H1 (cell line): ENCODE data around the gene CACNA1B. TPM values are rescaled to one million over a fixed set of nuclear protein-coding genes. Genes with fewer than 3 reads are reported as not detected.

Experiments used
- CTCF ChIA-PET: fragments of 300-600 bp; sonication (Branson Sonifier 250); formaldehyde crosslinking; loops from one replicate; lab custom pipeline; 2021; ENCODE audit not compliant: partially characterized antibody; lab: Charles Lee
- POLR2A ChIA-PET: fragments of 300-600 bp; sonication (Branson Sonifier 250); formaldehyde crosslinking; loops from one replicate; lab custom pipeline; 2021; ENCODE audit warnings: inconsistent platforms; ENCODE audit not compliant: partially characterized antibody; lab: Charles Lee
- DNase-seq, 2 experiments: peaks; one replicate each; pipeline versions ENCODE4 v3.0.0 to v3.0.0-alpha.2; 2010 to 2022; ENCODE audit warnings: low spot score in 2 of 2, low read depth in 1 of 2, mixed read lengths in 1 of 2
- FAIRE-seq: peaks from 2 replicates; lab custom pipeline; 2011; peaks lifted over from hg19 to GRCh38; lab: Jason Lieb, UNC
- H2AFZ ChIP-seq: 2 replicates; pipeline ENCODE4 v1.8.1; 2012; ENCODE audit warnings: low read length, inconsistent platforms
- H2AK5ac ChIP-seq: 2 replicates; pipeline ENCODE4 v1.6.1; 2013; ENCODE audit warnings: low read depth, low read length
- H2BK120ac ChIP-seq: replicated peaks from 2 replicates; pipeline ENCODE3; 2013; ENCODE audit warnings: low read depth, low read length, inconsistent platforms
- H2BK12ac ChIP-seq: 2 replicates; pipeline ENCODE4 v1.6.1; 2013; ENCODE audit warnings: low read depth, low read length
- H2BK15ac ChIP-seq: 2 replicates; pipeline ENCODE4 v1.6.1; 2013; ENCODE audit warnings: low read length
- H2BK20ac ChIP-seq: 2 replicates; pipeline ENCODE4 v1.6.1; 2013; ENCODE audit warnings: low read length
- H2BK5ac ChIP-seq: 2 replicates; pipeline ENCODE4 v1.6.1; 2013; ENCODE audit warnings: low read depth, low read length
- H3K14ac ChIP-seq: 2 replicates; pipeline ENCODE4 v1.6.1; 2013; ENCODE audit warnings: inconsistent platforms; ENCODE audit not compliant: insufficient read length
- H3K18ac ChIP-seq: 2 replicates; pipeline ENCODE4 v1.6.1; 2013; ENCODE audit warnings: low read length; ENCODE audit errors: extremely low read depth
- H3K23ac ChIP-seq: 2 replicates; pipeline ENCODE4 v1.6.1; 2013; ENCODE audit warnings: inconsistent platforms; ENCODE audit not compliant: insufficient read length
- H3K23me2 ChIP-seq: 2 replicates; pipeline ENCODE4 v1.6.1; 2013; ENCODE audit warnings: low read depth, low read length
- H3K27ac ChIP-seq: 2 replicates; pipeline ENCODE4 v1.6.1; 2011; ENCODE audit warnings: low read depth, low read length, inconsistent platforms
- H3K27me3 ChIP-seq, 4 experiments: replicated peaks in 1 of 4; 1 replicate in 1 of 4; 2 replicates in 3 of 4; pipeline versions ENCODE4 v1.6.1 to v1.8.1; 2011 to 2013; ENCODE audit warnings: low read length in 3 of 4, mild to moderate bottlenecking in 3 of 4, inconsistent platforms in 2 of 4, mixed read lengths in 2 of 4, moderate library complexity in 1 of 4; ENCODE audit not compliant: control insufficient read depth in 3 of 4, insufficient read depth in 3 of 4; ENCODE audit errors: extremely low read depth in 1 of 4
- H3K36me3 ChIP-seq, 4 experiments: 2 replicates each; pipeline versions ENCODE4 v1.6.1 to v1.8.1; 2011 to 2013; ENCODE audit warnings: mild to moderate bottlenecking in 4 of 4, low read length in 3 of 4, moderate library complexity in 2 of 4, control low read depth in 1 of 4, inconsistent platforms in 1 of 4; ENCODE audit not compliant: insufficient read depth in 4 of 4, control insufficient read depth in 2 of 4
- H3K4ac ChIP-seq: replicated peaks from 2 replicates; pipeline ENCODE3; 2013; ENCODE audit warnings: low read length, low read depth, mixed read lengths, inconsistent platforms; ENCODE audit not compliant: insufficient read length
- H3K4me1 ChIP-seq, 4 experiments: replicated peaks in 1 of 4; 1 replicate in 1 of 4; 2 replicates in 3 of 4; pipeline versions ENCODE4 v1.6.1 to v1.8.1; 2011 to 2013; ENCODE audit warnings: low read length in 3 of 4, inconsistent platforms in 2 of 4, mixed read lengths in 1 of 4; ENCODE audit not compliant: insufficient read depth in 4 of 4, control insufficient read depth in 3 of 4
- H3K4me2 ChIP-seq, 2 experiments: 2 replicates each; pipeline versions ENCODE4 v1.6.1 to v1.8.1; 2011 to 2013; ENCODE audit warnings: low read depth in 2 of 2, low read length in 2 of 2, control low read depth in 1 of 2, inconsistent platforms in 1 of 2, mild to moderate bottlenecking in 1 of 2; ENCODE audit not compliant: insufficient read depth in 1 of 2
- H3K4me3 ChIP-seq, 4 experiments: fragments of 200-600, 300-600 bp in 1 of 4; sonication (generic), shearing (Covaris generic), sonication (Bioruptor Twin) in 1 of 4; 2 replicates each; pipeline versions ENCODE4 v1.5.1 to v1.8.1; 2011 to 2016; ENCODE audit warnings: low read length in 4 of 4, low read depth in 3 of 4, control low read depth in 2 of 4, inconsistent platforms in 2 of 4, mild to moderate bottlenecking in 2 of 4, mixed read lengths in 1 of 4, moderate library complexity in 1 of 4; ENCODE audit not compliant: insufficient read depth in 2 of 4; ENCODE audit errors: extremely low read depth in 1 of 4
- H3K56ac ChIP-seq: replicated peaks from 2 replicates; pipeline ENCODE3; 2013; ENCODE audit warnings: low read depth, mild to moderate bottlenecking, mixed read lengths, low read length, inconsistent platforms; ENCODE audit not compliant: insufficient read length
- H3K79me1 ChIP-seq: 2 replicates; pipeline ENCODE4 v1.6.1; 2013; ENCODE audit warnings: low read depth, low read length, control low read depth
- H3K79me2 ChIP-seq, 2 experiments: 2 replicates each; pipeline versions ENCODE4 v1.6.1 to v1.8.1; 2012 to 2013; ENCODE audit warnings: low read length in 2 of 2, mild to moderate bottlenecking in 2 of 2, inconsistent platforms in 1 of 2; ENCODE audit not compliant: insufficient read depth in 2 of 2, control insufficient read depth in 1 of 2
- H3K9ac ChIP-seq, 4 experiments: replicated peaks in 1 of 4; 1 replicate in 1 of 4; 2 replicates in 3 of 4; pipeline versions ENCODE4 v1.6.1 to v1.8.1; 2011 to 2013; ENCODE audit warnings: low read depth in 3 of 4, low read length in 3 of 4, control low read depth in 2 of 4, mild to moderate bottlenecking in 2 of 4, moderate library complexity in 2 of 4, inconsistent platforms in 1 of 4; ENCODE audit errors: extremely low read depth in 1 of 4
- H3K9me3 ChIP-seq, 2 experiments: 2 replicates each; pipeline versions ENCODE4 v1.6.1 to v1.8.1; 2012 to 2013; ENCODE audit warnings: mild to moderate bottlenecking in 2 of 2, moderate library complexity in 2 of 2, control low read depth in 1 of 2, inconsistent platforms in 1 of 2, low read depth in 1 of 2, low read length in 1 of 2, mixed read lengths in 1 of 2; ENCODE audit not compliant: insufficient read depth in 2 of 2
- H4K20me1 ChIP-seq, 2 experiments: replicated peaks in 1 of 2; 2 replicates each; pipeline versions ENCODE3 to v1.8.1; 2011 to 2013; ENCODE audit warnings: inconsistent platforms in 2 of 2, low read length in 2 of 2, mild to moderate bottlenecking in 1 of 2; ENCODE audit not compliant: insufficient read depth in 2 of 2, control insufficient read depth in 1 of 2
- H4K5ac ChIP-seq: 2 replicates; pipeline ENCODE4 v1.6.1; 2013; ENCODE audit warnings: low read length, low read depth, mixed read lengths, inconsistent platforms; ENCODE audit not compliant: insufficient read length
- H4K8ac ChIP-seq: 2 replicates; pipeline ENCODE4 v1.8.0; 2013; ENCODE audit warnings: mild to moderate bottlenecking, moderate library complexity, low read length, inconsistent platforms; ENCODE audit not compliant: insufficient read depth; ENCODE audit errors: extremely low read depth
- H4K91ac ChIP-seq: replicated peaks from 2 replicates; pipeline ENCODE3; 2013; ENCODE audit warnings: low read length, mixed read lengths, inconsistent platforms; ENCODE audit not compliant: insufficient read length
- BCL11A ChIP-seq, 2 experiments: IDR thresholded peaks; one replicate each; pipeline ENCODE4 v1.6.1; 2011; ENCODE audit warnings: low read depth in 2 of 2, low read length in 2 of 2, mild to moderate bottlenecking in 2 of 2
- CHD1 ChIP-seq: IDR thresholded peaks from 2 replicates; pipeline ENCODE4 v1.6.1; 2012; ENCODE audit warnings: low read depth, low read length, improper control_type of control experiment
- CHD2 ChIP-seq: IDR thresholded peaks from 2 replicates; pipeline ENCODE4 v1.6.1; 2012; ENCODE audit warnings: low read length, improper control_type of control experiment
- JUND ChIP-seq: IDR thresholded peaks from 2 replicates; pipeline ENCODE4 v1.6.1; 2011; ENCODE audit warnings: mild to moderate bottlenecking, improper control_type of control experiment, low read length
- KDM5A ChIP-seq: fragments of 200-600 bp; IDR thresholded peaks from 2 replicates; pipeline ENCODE4 v1.7.1; 2012; ENCODE audit warnings: mild to moderate bottlenecking, low read length, inconsistent platforms, mixed read lengths
- RFX5 ChIP-seq: IDR thresholded peaks from 2 replicates; pipeline ENCODE4 v1.6.1; 2011; ENCODE audit warnings: low read depth, low read length, improper control_type of control experiment, borderline replicate concordance
- SP2 ChIP-seq: IDR thresholded peaks from 2 replicates; pipeline ENCODE4 v1.6.1; 2012; ENCODE audit warnings: mild to moderate bottlenecking, low read length, inconsistent platforms
- SP4 ChIP-seq: IDR thresholded peaks from 2 replicates; pipeline ENCODE4 v1.6.1; 2012; ENCODE audit warnings: low read length, inconsistent platforms
- WGBS, 2 experiments: shearing (Covaris generic) in 1 of 2; methylation state at CpG; one replicate each; pipeline versions ENCODE4 v1.1.6 to v1.1.7; 2013 to 2015; ENCODE audit warnings: low lambda C conversion rate in 2 of 2, mixed read lengths in 2 of 2, inconsistent platforms in 1 of 2, low coverage in 1 of 2, missing lambda C conversion rate in 1 of 2; ENCODE audit not compliant: insufficient replicate concordance in 2 of 2, insufficient coverage in 1 of 2, insufficient read length in 1 of 2; ENCODE audit errors: extremely low coverage in 1 of 2, missing lambda C conversion rate in 1 of 2; 5-methylcytosine and 5-hydroxymethylcytosine counted together
- polyA plus RNA-seq, 7 experiments: library from polyadenylated mRNA; depleted of rRNA in 3 of 7; stranded (reverse) in 5 of 7; unstranded in 2 of 7; fragments of >200 nt in 5 of 7; fragments of 200-250 nt in 2 of 7; gene quantifications; 1 replicate in 5 of 7; 2 replicates in 1 of 7; 4 replicates in 1 of 7; pipeline versions ENCODE4 v1.2.1 to v1.2.3, GENCODE V29; 2011 to 2013; ENCODE audit warnings: missing spikeins in 2 of 7, mixed read lengths in 2 of 7
- total RNA-seq: library from RNA; stranded (reverse); fragmentation: NEBNext Ultra II Directional; extraction: Animal tissue kit (Norgen Biotek cat#: 25700); gene quantifications from 2 replicates; pipeline ENCODE4 v1.2.1, GENCODE V29; 2021
- TF ChIP-seq, protein P1 (sequence below): IDR thresholded peaks from 2 replicates; pipeline ENCODE4 v1.6.1; 2011; ENCODE audit warnings: low read length, improper control_type of control experiment
- TF ChIP-seq, protein P2 (sequence below): IDR thresholded peaks from 2 replicates; pipeline ENCODE4 v1.6.1; 2012; ENCODE audit warnings: low read length, inconsistent platforms

Gene CACNA1B
- total and polyA plus RNA-seq, 2 of the 8 experiments (the other 6 are each of a cell fraction or from before 2014, with no cell fraction given): 1.5 to 5.7 TPM

DNA sequence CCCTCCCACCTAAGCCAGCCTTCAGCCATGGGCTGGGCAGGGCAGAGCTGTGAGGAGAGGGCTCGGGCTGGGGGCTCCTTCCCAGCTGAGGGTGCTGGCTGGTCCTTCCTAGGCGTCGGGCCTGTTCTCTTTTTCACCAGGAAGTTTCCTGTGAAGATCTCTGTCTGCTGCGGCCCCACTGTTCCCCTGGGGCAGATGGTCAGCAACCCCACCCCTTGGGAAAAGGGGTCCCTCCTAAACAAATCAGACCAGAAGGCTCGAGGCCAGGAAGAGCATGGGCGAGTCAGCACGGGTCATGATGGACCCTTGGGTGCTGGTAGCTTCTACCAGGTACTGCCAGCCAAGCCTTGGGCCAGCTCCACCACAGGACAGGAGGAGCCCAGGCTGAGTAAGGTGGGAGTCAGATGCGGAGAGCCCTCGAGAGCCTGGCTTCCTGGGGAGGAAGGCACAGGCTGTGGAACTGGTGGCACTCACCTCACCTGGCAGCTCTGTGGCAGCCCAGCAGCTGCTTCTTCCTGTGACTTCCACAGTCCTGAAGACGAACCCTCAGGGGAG lies 3.5 kb downstream of the CACNA1B start:
- Histone ChIP-seq H3K79me2 (no peaks in the 10 kb centered on the region), H2AK5ac (no peak overlapping the region), H3K4me3 (no peak overlapping the region), H3K36me3 (peaks cover 0 to 4% (median 0%) of the 10 kb centered on the region in 4 experiments; a peak in 1 of 8 replicates), H3K23me2 (peaks cover 6% of the 10 kb centered on the region), H3K27me3 (peaks cover 0 to 4% (median 4%) of the 10 kb centered on the region in 4 experiments; a peak in 4 of 7 replicates), H2AFZ (no peak overlapping the region), H3K9me3 (peaks cover 5 to 62% of the 10 kb centered on the region in 2 experiments; a peak in 3 of 4 replicates), H3K23ac (no peak overlapping the region), H2BK120ac (no peak overlapping the region), H3K27ac (no peak overlapping the region), H3K56ac (no peak overlapping the region), H2BK5ac (no peak overlapping the region), H3K14ac (no peak overlapping the region), H3K18ac (no peak overlapping the region), H4K91ac (no peak overlapping the region), H4K8ac (no peak overlapping the region), H3K4me2 (no peak overlapping the region), H3K79me1 (peaks cover 10% of the 10 kb centered on the region; the same call in 1 of the 2 replicates), H2BK12ac (no peak overlapping the region), H4K5ac (no peak overlapping the region), H3K4me1 (peaks cover 0 to 6% (median 0%) of the 10 kb centered on the region in 4 experiments; a peak in 1 of 7 replicates), H3K4ac (no peak overlapping the region), H2BK15ac (no peak overlapping the region), H3K9ac (no peak overlapping the region), H4K20me1 (peaks cover 0 to 27% of the 10 kb centered on the region in 2 experiments), H2BK20ac (no peak overlapping the region)
- CTCF ChIA-PET: interaction anchor here (0.6 to 1.4 kb wide), 5 partner anchors 12 to 222 kb away, joined by 3 to 4 read pairs (median 3); no protein-coding TSS in a partner anchor
- FAIRE-seq: no peak
- no peak for DNase-seq
- POLR2A ChIA-PET: interaction anchor here (0.8 kb wide), 1 partner anchor 80 kb away, joined by 3 read pairs; no protein-coding TSS in a partner anchor
- whole genome bisulfite sequencing, 2 experiments: 83% methylated on average over 9 of the region's 10 CpGs; no CpG with 5 or more reads in 1 of the 2 experiments
- TF ChIP-seq CHD1: no peak
- no peak for TF ChIP-seq SP4
- TF ChIP-seq CHD2: no peak
- no peak for TF ChIP-seq RFX5
- no peak for TF ChIP-seq KDM5A
- TF ChIP-seq, protein P1, sequence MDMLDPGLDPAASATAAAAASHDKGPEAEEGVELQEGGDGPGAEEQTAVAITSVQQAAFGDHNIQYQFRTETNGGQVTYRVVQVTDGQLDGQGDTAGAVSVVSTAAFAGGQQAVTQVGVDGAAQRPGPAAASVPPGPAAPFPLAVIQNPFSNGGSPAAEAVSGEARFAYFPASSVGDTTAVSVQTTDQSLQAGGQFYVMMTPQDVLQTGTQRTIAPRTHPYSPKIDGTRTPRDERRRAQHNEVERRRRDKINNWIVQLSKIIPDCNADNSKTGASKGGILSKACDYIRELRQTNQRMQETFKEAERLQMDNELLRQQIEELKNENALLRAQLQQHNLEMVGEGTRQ: no peak
- TF ChIP-seq SP2: no peak
- TF ChIP-seq JUND: no peak
- no peak for TF ChIP-seq BCL11A (IDR thresholded peaks at IDR 0.05; ENCODE audit: low read depth in 2 of 2, low read length in 2 of 2)
- TF ChIP-seq, protein P2, sequence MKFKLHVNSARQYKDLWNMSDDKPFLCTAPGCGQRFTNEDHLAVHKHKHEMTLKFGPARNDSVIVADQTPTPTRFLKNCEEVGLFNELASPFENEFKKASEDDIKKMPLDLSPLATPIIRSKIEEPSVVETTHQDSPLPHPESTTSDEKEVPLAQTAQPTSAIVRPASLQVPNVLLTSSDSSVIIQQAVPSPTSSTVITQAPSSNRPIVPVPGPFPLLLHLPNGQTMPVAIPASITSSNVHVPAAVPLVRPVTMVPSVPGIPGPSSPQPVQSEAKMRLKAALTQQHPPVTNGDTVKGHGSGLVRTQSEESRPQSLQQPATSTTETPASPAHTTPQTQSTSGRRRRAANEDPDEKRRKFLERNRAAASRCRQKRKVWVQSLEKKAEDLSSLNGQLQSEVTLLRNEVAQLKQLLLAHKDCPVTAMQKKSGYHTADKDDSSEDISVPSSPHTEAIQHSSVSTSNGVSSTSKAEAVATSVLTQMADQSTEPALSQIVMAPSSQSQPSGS: no peak
